ENCODE results near the gene NFE2L1. TPM values are rescaled to one million over a fixed set of nuclear protein-coding genes. Genes with fewer than 3 reads are reported as not detected.

Gene NFE2L1
- total and polyA plus RNA-seq, 2 of the 8 experiments (the other 6 are each of a cell fraction or from before 2014, with no cell fraction given): 140 to 143 TPM

DNA sequence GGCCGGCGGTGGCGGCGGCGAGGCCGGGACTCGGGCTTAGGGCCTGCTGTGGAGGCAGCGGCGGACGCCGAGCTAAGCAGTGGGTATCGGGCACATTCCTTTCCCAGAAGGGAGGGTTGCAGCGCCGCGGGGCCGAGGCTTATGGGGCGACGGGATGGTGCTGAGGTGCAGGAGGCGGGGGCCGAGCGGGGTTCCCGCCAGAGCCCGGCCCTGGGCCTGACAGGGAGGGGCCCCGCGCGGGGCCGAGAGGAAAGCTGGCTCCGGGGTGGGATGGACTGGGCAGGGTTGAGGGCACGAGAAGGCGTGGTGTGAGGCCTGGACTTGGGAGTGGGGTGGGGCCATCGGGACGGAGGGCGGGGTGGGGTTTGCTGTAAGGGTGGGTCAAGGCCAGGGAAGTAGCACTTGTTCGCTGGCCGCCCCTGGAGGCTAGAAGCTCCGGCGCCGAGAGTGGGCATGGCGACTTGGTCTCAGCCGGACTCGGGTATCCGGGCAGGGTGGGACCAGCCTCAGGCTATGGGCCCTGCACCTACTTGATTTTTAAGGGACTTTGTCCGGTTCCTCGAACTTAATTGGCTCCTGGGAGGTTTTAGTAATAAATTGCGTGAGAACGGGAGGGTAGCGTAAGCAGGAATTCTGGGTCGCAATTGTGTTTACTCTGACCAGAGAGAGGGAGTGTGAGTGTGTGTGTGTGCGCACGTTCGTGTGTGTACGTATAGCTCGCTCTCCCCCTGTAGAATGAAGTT, 396 bp downstream of the NFE2L1 start (continued):
- no peak for TF ChIP-seq EP300 (IDR thresholded peaks at IDR 0.05; ENCODE audit: borderline replicate concordance in 1 of 2, low read depth in 2 of 2, low read length in 2 of 2)
- no peak for TF ChIP-seq CHD1 (IDR thresholded peaks at IDR 0.05; ENCODE audit: low read depth, low read length)
- no peak for TF ChIP-seq RXRA (IDR thresholded peaks at IDR 0.05; ENCODE audit: insufficient read depth, low read depth, low read length)
- no peak for TF ChIP-seq SP2 (IDR thresholded peaks at IDR 0.05; ENCODE audit: low read length)
- TF ChIP-seq MAFK (IDR thresholded peaks at IDR 0.05; ENCODE audit: low read depth, low read length): no peak

All from H1 (cell line).